GM12874 (cell line): ENCODE results near the gene EMC10.

Source experiments
- CTCF ChIP-seq: IDR thresholded peaks from 2 replicates; pipeline ENCODE4 v1.5.1; 2011; ENCODE audit warnings: low read depth, mild to moderate bottlenecking, control low read depth, low read length, moderate library complexity; ENCODE audit not compliant: insufficient read depth

Gene EMC10

GRCh38 chr19:50457300-50457699, 19.0 kb upstream of the EMC10 start:
- no peak for TF ChIP-seq CTCF

DNA sequence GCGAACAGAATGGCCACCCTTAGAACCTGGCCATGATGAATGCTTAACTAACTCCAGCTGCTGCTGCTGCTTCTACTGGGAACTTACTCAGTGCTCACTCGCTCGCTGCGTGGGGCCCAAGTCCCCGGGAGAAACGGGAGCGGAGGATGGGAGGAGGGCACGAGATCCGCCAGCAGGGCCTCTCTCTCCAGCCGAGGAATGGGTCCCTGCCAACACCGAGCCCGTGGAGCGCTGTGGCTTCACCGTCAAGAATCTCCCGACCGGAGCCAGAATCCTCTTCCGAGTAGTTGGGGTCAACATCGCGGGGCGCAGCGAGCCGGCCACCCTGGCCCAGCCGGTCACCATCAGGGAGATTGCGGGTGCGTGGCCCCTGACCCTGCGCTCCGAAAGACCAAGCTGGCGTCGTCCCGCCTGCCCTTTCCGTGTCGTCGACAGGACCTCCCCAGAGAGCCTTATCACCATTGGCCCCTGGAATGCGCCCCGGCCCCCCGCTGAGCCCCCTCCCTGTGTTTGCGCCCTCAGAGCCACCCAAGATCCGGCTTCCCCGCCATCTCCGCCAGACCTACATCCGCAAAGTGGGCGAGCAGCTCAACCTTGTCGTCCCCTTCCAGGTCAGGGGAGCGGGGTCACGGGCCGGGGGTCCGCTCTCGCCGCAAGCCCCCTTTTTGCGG, 17.8 kb upstream of the EMC10 start:
- no peak for TF ChIP-seq CTCF

DNA sequence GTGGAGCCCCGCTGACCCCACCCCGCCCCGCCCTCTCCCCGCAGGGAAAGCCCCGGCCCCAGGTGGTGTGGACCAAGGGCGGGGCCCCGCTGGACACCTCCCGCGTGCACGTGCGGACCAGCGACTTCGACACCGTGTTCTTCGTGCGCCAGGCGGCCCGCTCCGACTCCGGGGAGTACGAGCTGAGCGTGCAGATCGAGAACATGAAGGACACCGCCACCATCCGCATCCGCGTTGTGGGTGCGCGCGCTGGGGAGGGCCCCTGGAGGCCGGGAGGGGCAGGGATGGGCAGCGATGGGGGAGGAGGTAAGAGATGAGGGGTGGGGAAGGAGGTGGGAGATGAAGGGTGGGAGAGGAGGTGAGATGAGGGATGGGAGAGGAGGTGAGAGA, 17.2 kb upstream of the EMC10 start:
- TF ChIP-seq CTCF = no peak

DNA sequence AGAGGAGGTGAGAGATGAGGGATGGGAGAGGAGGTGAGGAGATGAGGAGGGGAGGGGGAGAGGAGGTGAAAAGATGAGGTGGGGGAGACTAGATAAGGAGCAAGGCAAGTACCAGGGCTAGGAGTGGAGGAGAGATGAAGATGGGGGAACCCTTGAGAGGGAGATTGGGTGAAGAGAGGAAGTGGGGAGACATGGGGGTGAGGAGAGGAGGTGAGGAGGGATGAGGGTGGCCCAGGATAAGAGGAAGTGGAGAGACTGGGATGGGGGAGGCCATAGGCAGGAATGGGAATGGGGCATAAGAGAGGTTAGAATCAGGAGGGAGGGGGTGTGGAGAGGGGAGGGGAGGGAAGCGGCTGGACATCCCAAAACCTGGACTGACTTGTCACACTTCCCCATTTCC, 16.7 kb upstream of the EMC10 start:
- TF ChIP-seq CTCF = no peak

DNA sequence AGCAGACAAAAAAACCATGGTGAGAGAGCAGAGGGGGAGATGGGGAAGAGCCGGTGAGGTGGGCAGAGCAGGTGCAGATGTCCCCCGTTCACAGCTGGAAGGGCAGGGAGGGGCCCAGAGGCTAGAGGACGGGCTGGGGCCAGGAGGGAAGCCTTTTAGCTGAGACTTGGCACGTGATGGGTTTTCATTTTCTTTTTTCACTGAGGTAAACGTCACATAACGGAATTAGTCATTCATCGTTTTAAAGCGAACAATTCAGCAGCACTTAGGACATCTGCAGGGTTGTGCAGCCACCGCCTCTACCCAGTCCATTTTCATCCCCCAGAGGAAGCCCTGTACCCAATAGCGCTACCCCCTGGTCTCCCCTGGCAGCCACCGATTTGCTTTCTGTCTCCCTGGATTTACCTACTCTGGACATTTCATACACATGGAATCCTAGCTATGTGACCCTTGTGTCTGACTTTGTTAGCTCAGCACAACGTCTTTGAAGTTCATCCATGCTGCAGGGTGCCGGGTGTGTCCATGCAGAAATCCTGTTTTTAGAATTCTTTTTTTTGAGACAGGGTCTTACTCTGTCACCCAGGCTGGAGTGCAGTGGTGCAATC, 16.0 kb upstream of the EMC10 start:
- TF ChIP-seq CTCF = peak; percentile 38; the same call in 1 of the 2 replicates

DNA sequence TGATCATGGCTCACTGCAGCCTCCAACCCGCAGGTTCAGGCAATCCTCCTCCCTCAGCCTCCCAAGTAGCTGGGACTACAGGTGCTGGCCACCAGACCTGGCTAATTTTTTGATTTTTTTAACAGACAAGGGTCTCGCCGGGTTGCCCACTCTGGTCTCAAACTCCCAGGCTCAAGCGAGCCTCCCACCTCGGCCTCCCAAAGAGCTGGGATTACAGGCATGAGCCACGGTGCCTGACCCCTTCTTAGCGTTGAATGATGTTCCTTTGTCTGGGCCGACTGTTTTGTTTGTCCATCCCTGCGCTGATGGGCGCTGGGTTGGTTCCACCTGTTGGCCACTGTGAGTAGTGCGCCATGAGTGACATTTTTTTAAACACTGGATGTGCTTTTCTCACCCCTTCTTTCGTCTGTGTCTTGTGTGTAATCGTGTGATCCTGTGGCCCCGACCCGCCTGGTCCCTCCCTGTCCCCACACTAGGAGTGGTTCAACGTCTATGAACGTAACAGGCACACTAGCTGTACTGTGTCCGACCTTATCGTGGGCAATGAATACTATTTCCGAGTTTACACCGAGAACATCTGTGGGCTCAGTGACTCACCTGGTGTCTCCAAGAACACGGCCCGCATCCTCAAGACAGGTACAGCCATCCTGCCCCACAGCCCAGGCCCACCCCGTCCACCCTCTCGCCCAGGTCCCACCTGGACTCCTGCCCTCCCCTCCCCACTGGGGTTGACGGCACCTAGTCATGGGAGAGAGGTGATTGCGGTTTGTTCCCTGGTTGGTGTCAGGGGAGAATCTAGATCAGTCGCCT, 15.0 kb upstream of the EMC10 start:
- TF ChIP-seq CTCF = peak; percentile 87

DNA sequence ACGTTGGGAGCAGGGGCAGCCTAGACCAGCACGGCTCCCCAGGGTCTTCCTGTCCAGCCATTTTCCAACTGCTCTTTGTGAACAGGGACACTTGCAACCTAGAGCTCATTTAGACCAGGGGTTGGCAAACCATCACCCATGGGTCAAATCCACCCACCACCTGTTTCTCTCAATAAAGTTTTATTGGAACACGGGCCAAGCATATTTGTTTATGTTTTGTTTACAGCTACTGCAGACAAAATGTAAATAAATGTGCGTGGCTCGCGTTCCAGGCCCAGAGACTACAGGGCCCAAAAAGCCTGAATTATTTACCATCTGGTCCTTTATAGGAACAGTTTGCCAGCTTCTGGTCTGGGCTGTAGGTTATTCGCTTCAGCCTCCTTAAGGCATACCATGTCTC, 13.3 kb upstream of the EMC10 start:
- no peak for TF ChIP-seq CTCF
